ENCODE measurements around the gene NBAS.

DNA sequence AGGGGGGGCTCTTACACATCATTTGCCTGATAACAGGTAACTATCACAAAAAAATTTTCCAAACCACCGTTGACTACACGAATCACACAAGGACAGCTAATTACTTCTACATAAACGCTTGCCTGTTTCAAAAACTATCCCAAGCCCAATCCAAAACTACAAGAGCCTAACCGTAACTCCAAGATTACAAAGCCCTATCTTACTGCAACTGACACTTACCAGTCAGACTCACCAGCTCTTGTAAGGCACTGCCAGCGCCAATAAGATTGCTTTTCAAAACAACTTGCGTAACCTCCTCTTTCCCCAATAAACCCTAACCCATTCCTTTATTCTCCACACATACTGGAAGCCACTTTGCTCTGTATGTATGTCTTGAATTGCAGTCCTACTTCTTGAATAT, 148.4 kb downstream of the NBAS start:
- TF ChIP-seq, protein P1, sequence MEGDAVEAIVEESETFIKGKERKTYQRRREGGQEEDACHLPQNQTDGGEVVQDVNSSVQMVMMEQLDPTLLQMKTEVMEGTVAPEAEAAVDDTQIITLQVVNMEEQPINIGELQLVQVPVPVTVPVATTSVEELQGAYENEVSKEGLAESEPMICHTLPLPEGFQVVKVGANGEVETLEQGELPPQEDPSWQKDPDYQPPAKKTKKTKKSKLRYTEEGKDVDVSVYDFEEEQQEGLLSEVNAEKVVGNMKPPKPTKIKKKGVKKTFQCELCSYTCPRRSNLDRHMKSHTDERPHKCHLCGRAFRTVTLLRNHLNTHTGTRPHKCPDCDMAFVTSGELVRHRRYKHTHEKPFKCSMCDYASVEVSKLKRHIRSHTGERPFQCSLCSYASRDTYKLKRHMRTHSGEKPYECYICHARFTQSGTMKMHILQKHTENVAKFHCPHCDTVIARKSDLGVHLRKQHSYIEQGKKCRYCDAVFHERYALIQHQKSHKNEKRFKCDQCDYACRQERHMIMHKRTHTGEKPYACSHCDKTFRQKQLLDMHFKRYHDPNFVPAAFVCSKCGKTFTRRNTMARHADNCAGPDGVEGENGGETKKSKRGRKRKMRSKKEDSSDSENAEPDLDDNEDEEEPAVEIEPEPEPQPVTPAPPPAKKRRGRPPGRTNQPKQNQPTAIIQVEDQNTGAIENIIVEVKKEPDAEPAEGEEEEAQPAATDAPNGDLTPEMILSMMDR (conservative IDR thresholded peaks at IDR 0.05 in 1 of 2, IDR thresholded peaks at IDR 0.05 in 1 of 2; ENCODE audit: low read depth in 1 of 2, low read length in 2 of 2) = no peak
- TF ChIP-seq EZH2 (IDR thresholded peaks at IDR 0.05; ENCODE audit: low read length, missing control alignments) = no peak
